ENCODE results near the gene CD40LG.

CD40LG gene

GRCh38 chrX:136697156-136697555 is 49.2 kb downstream of the CD40LG start:
- DNase-seq (ENCODE audit: low read depth, low spot score): no peak

- no peak for DNase-seq (ENCODE audit: low read depth, low spot score)
Measured at GRCh38 chrX:136708348-136708747, 60.4 kb downstream of the CD40LG start.

All from activated naive CD8-positive, alpha-beta T cell treated with anti-CD3 and anti-CD28 coated beads, Interleukin-2, amount 50 U/mL, for 16 hours (primary cell).